ENCODE data around the gene SLC4A1.

The SLC4A1 gene

DNA sequence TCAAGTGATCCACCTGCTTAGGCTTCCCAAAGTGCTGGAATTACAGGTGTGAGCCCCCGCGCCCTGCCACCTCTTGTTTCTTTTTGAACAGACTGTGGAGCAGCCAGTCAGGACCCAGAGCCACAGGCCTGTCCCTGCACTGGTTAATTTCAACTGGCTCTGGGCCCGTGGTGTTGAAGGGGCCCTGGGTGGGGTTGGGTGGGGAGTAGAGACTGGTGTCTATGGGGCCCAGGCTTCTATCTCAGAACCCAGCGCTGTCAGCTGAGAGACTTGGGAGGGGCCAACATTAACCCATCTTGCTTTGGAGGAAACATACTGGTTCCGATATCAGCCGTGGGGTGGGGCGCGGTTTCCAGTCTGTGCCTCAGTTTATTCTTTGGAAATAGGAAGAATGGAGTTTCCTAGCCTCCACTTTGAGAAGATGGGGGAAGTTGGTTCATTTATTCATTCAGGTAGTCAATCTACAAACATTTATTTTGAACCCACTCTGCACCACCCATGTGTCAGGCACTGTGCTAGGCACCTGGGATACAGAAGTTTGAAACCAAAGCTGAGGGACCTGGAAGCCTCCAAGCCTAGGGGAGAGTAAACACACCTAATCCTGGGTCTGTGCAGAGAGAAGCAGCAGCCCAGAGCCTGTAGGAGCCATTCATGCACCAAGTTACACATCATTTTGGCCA is 15.5 kb upstream of the SLC4A1 start:
- no peak for DNase-seq

DNA sequence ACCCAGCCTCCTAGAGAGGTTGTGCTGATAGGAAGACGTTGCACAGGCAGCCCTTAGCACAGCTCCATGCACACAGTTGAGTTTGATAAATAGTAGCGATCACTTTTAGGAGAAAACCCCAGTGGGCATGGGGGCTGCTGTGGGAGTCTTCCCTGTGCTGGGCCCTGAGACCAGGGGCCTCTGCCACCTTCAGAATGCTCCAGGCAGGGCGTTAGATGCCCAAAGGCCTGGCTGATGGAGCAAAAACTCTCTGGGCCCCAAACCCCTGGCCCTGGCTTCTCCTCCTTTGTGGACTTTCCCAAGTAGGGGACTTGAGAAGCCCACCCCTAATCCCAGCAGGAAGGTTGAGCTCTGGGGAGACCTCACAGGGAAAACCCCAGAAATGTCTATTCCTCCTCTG is 14.3 kb upstream of the SLC4A1 start:
- no peak for DNase-seq

DNA sequence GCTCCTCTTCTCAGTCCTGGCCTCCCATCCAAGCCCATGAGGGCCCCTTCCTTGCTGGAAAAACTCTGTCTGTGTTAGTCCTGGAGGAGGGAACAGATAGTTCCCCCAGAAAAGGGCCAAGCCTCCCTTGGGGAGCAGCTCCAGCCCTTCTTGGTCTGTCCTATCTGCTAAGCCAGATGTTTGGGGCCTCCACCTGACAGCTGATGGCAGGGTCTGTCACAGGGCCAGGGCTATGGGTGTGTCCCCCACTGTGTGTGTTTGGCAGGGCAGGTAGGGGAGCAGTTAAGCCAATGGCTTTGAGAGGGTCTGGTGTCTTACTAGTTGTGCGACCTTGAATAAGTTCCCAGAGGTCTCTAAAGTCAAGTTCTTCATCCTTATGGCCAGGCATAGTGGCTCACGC is 13.6 kb upstream of the SLC4A1 start:
- DNase-seq, result no peak

- DNase-seq, result no peak
These were observed 12.5 kb upstream of the SLC4A1 start for GRCh38 chr17:44280392-44280937.

- no peak for DNase-seq
These were observed 11.9 kb upstream of the SLC4A1 start for GRCh38 chr17:44279666-44280391.

- no peak for DNase-seq
These were observed 11.4 kb upstream of the SLC4A1 start for GRCh38 chr17:44279346-44279665.

GRCh38 chr17:44277976-44278375 is 10.0 kb upstream of the SLC4A1 start:
- no peak for DNase-seq

GRCh38 chr17:44273607-44274006 is 5.7 kb upstream of the SLC4A1 start:
- no peak for DNase-seq

- DNase-seq, result no peak
These were observed 5.0 kb upstream of the SLC4A1 start for GRCh38 chr17:44272954-44273353.

GRCh38 chr17:44272321-44272951 is 4.5 kb upstream of the SLC4A1 start:
- DNase-seq, result no peak

DNA sequence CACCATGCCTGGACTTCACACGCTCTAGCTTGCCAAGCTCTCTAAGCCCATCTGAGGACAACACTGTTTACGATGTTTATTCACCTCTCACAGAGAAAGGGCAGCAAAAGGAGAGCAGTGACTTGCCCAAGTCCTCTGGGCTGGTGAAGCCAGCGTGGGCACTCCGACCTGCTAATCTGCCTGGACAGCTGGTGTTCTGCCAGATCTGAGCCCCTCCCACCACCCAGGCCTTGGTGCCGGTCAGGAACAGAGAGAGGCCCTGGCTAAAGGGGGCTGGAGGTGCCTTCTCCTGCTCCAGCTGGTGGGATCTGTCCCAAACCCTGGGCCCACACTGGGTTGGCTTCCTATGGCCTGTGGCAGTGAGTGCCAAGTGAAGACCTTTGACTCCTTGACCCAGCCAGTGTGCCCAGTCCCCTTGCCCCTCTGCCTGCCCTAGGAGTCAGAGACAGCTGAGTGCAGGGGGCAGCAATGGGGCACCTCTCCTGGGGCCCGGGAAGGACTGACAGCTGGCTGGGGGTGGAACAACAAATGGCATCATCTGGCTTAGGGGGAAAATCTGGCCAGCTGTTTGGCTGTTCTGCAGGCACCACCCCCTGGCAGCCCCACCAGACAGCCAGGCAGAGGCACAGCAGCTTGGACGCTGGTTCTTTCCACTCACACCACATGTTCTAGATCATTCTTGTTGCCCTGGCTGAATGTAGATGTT is 1.8 kb upstream of the SLC4A1 start:
- peak; percentile 65 for DNase-seq

GRCh38 chr17:44268709-44269534 is 987 bp upstream of the SLC4A1 start:
- no peak for DNase-seq

DNA sequence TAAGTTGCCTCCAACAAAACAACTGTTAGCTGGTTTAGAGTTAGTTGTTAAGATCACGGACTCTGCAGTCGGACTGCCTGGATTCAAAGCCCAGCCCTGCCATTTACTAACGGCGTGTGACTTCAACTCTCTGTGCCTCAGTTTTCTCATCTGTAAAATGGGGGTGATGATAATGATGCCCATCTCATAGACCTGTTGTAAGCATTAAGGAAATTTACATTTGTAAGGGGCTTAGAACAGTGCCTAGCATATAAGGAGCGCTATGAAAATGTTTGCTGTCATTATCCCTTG is 825 bp downstream of the SLC4A1 start:
- no peak for DNase-seq

GRCh38 chr17:44266402-44267164 is 1.4 kb downstream of the SLC4A1 start:
- peak; percentile 5 for DNase-seq

DNA sequence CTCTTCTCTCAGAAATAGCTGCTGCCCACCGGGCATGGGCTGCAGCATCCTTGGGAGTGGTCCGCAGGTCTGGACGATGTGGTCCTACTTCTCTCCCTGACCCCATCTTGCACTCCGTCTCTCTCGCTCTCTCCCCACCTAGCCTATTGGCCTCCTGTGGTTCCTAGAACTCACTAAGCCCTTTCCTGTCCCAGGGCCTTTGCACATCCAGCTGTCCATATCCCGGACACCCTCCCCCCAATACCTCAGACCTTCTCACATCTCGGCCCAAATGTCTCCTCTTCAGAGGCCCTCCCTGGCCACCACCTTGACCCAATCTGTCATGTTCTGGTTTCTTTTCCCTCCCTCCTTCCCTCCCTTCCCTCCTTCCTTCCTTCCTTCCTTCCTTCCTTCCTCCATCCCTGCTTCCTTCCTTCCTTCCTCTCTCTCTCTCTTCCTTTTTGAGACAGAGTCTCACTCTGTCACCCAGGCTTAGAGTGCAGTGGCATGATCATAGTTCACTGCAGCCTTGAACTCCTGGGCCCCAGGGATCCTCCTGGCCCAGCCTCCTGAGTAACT is 4.5 kb downstream of the SLC4A1 start:
- no peak for DNase-seq

GRCh38 chr17:44262654-44263225 is 5.2 kb downstream of the SLC4A1 start:
- no peak for DNase-seq

DNA sequence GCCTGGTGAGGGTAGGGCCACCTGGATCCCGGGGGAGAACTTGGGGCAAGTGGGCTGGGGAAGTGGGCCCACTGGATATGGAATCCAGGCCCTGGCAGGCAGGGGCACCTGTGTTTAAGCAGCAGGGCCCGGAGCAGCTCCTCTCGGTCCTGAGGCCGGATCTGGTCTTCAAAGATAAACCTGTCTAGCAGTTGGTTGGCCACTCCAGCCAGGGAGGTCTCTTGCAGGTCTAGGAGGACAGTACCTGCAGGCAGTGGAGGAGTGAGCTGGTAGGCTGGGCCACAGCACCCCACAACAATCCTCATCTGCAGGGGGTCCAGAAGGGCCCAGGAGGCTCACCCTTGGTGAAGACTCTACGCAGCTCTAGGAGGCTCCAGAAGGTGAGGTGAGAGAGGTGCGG is 7.6 kb downstream of the SLC4A1 start:
- DNase-seq, result no peak

DNA sequence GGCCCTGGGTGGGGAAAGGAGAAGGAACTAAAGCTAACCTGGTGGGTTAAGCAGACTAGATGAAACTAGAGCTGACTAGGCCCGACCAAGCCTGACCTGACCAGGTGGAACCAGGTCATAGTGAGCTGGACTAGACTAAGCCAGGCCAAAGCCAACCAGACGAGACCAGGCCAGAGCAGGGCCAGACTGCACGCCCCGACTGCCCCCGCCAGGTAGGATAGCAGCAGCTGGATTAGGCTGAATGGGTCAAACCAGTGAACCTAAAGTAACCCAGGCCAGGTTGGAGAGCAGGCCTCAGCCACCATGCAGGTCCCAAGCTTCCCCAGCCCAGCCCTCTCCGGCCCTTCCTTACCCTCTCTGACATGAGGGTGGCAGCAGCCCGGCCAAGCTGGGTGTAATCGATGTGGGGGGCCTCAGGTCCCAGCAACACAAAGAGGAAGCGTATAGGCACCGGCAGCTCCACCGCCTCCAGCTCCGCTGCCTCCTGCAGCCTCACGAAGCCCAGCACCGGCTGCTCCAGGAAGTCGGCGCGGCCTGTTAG is 9.1 kb downstream of the SLC4A1 start:
- DNase-seq, result no peak

GRCh38 chr17:44257815-44258760 is 9.8 kb downstream of the SLC4A1 start:
- no peak for DNase-seq

DNA sequence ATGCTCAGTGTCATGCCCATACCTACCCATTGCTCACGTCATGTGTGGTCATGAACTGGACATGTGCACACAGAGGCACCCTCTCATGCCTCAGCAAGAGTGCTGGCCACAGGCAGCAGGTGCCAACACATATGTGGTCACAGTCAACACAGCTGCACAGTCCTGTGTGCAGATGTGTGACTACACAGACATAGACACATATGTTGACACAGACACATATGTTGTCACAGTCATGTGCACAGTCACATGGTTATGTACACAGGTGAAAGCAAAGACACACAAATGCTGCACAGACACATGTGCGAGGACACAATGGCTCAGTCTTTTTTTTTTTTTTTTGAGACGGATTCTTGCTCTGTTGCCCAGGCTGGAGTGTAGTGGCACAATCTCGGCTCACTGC is 11.3 kb downstream of the SLC4A1 start:
- DNase-seq, result no peak
